ENCODE results near the gene EFHC1. TPM values are rescaled to one million over a fixed set of nuclear protein-coding genes. Genes with fewer than 3 reads are reported as not detected.

Gene EFHC1
- total and polyA plus RNA-seq, 2 experiments from 2014 or later: 17.4 to 18.3 TPM

GRCh38 chr6:52518279-52518945 is 98.3 kb downstream of the EFHC1 start:
- Histone ChIP-seq H3K36me3 (replicated peaks; ENCODE audit: insufficient read depth, low read depth) (no peaks in the 10 kb centered on the region), H3K9me3 (ENCODE audit: low read depth) (no peaks in the 10 kb centered on the region), H2AFZ (no peak overlapping the region), H3K4me1 (ENCODE audit: insufficient read depth) (peaks cover 44% of the 10 kb centered on the region), H3K4me3 (no peak overlapping the region), H3K27me3 (no peaks in the 10 kb centered on the region), H4K20me1 (ENCODE audit: insufficient read depth, poor library complexity, severe bottlenecking) (no peaks in the 10 kb centered on the region), H3K27ac (peak overlapping the region; percentile 95), H3K79me2 (peaks cover 46% of the 10 kb centered on the region), H3K4me2 (peak overlapping the region; percentile 69), H3K9me2 (replicated peaks; ENCODE audit: insufficient read depth) (no peaks in the 10 kb centered on the region)
- no peak for DNase-seq (ENCODE audit: low spot score)
- TF ChIP-seq EZH2phosphoT487 (IDR thresholded peaks at IDR 0.05; ENCODE audit: low read depth, severe bottlenecking, unreplicated experiment) (no peak), EZH2 (IDR thresholded peaks at IDR 0.05; ENCODE audit: borderline replicate concordance) (no peak)
- TF ChIP-seq, protein P1, sequence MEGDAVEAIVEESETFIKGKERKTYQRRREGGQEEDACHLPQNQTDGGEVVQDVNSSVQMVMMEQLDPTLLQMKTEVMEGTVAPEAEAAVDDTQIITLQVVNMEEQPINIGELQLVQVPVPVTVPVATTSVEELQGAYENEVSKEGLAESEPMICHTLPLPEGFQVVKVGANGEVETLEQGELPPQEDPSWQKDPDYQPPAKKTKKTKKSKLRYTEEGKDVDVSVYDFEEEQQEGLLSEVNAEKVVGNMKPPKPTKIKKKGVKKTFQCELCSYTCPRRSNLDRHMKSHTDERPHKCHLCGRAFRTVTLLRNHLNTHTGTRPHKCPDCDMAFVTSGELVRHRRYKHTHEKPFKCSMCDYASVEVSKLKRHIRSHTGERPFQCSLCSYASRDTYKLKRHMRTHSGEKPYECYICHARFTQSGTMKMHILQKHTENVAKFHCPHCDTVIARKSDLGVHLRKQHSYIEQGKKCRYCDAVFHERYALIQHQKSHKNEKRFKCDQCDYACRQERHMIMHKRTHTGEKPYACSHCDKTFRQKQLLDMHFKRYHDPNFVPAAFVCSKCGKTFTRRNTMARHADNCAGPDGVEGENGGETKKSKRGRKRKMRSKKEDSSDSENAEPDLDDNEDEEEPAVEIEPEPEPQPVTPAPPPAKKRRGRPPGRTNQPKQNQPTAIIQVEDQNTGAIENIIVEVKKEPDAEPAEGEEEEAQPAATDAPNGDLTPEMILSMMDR (IDR thresholded peaks at IDR 0.05; ENCODE audit: poor library complexity): no peak
- whole genome bisulfite sequencing (ENCODE audit: low lambda C conversion rate, missing lambda C conversion rate): 89% methylated on average over 13 of the region's 13 CpGs

DNA sequence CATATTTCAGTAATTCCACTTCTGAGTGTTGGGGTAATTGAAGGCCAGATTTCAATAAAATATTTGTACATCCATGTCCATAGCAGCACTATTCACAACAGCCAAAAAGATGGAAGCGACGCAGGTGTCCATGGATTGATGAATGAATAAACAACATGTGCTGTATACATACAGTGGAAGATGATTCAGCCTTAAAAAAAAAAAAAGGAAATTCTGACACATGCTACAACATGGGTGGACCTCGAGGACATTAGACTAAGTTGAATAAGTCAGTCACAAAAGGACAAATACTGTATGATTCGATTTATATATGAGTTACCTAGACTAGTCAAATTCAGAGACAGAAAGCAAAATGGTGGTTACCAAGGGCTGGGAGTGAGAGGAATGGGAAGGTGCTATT is 99.5 kb downstream of the EFHC1 start:
- TF ChIP-seq, protein P1 (IDR thresholded peaks at IDR 0.05; ENCODE audit: poor library complexity): no peak
- no peak for TF ChIP-seq EZH2phosphoT487 (IDR thresholded peaks at IDR 0.05; ENCODE audit: low read depth, severe bottlenecking, unreplicated experiment)
- TF ChIP-seq EZH2 (IDR thresholded peaks at IDR 0.05; ENCODE audit: borderline replicate concordance): no peak
- no peaks in the 10 kb centered on the region for H4K20me1 ChIP-seq (ENCODE audit: insufficient read depth, poor library complexity, severe bottlenecking)
- no peak for DNase-seq (ENCODE audit: low spot score)
- no peak overlapping the region for H3K4me2 ChIP-seq
- no peaks in the 10 kb centered on the region for H3K36me3 ChIP-seq (replicated peaks; ENCODE audit: insufficient read depth, low read depth)
- H3K79me2 ChIP-seq: peaks cover 58% of the 10 kb centered on the region
- peaks cover 40% of the 10 kb centered on the region for H3K4me1 ChIP-seq (ENCODE audit: insufficient read depth)
- no peaks in the 10 kb centered on the region for H3K27me3 ChIP-seq
- H3K9me3 ChIP-seq (ENCODE audit: low read depth): no peaks in the 10 kb centered on the region
- 97% methylated on average over 4 of the region's 4 CpGs for WGBS (ENCODE audit: low lambda C conversion rate, missing lambda C conversion rate)
- no peak overlapping the region for H2AFZ ChIP-seq
- H3K27ac ChIP-seq: no peak overlapping the region
- H3K4me3 ChIP-seq: no peak overlapping the region
- no peaks in the 10 kb centered on the region for H3K9me2 ChIP-seq (replicated peaks; ENCODE audit: insufficient read depth)

- H3K27ac ChIP-seq: peak overlapping the region; percentile 42
- no peak overlapping the region for H2AFZ ChIP-seq
- no peak for DNase-seq (ENCODE audit: low spot score)
- H3K9me2 ChIP-seq (replicated peaks; ENCODE audit: insufficient read depth): no peaks in the 10 kb centered on the region
- peaks cover 25% of the 10 kb centered on the region for H3K4me1 ChIP-seq (ENCODE audit: insufficient read depth)
- H3K4me3 ChIP-seq: no peak overlapping the region
- no peak for TF ChIP-seq EZH2 (IDR thresholded peaks at IDR 0.05; ENCODE audit: borderline replicate concordance)
- TF ChIP-seq, protein P1 (IDR thresholded peaks at IDR 0.05; ENCODE audit: poor library complexity): no peak
- TF ChIP-seq EZH2phosphoT487 (IDR thresholded peaks at IDR 0.05; ENCODE audit: low read depth, severe bottlenecking, unreplicated experiment): no peak
- peaks cover 68% of the 10 kb centered on the region for H3K79me2 ChIP-seq
- H3K36me3 ChIP-seq (replicated peaks; ENCODE audit: insufficient read depth, low read depth): no peaks in the 10 kb centered on the region
- H3K27me3 ChIP-seq: no peaks in the 10 kb centered on the region
- no peaks in the 10 kb centered on the region for H3K9me3 ChIP-seq (ENCODE audit: low read depth)
- no peaks in the 10 kb centered on the region for H4K20me1 ChIP-seq (ENCODE audit: insufficient read depth, poor library complexity, severe bottlenecking)
- no peak overlapping the region for H3K4me2 ChIP-seq
- 61% methylated on average over 7 of the region's 7 CpGs for WGBS (ENCODE audit: low lambda C conversion rate, missing lambda C conversion rate)
Observed at GRCh38 chr6:52522151-52522626, 102.0 kb downstream of the EFHC1 start.
